T follicular helper cell (primary cell): Measurements from ENCODE around the gene HDHD2.

Experiments
- DNase-seq: peaks from one replicate; pipeline ENCODE4 v3.0.0-alpha.2; 2020; ENCODE audit warnings: low read depth

The HDHD2 gene

DNA sequence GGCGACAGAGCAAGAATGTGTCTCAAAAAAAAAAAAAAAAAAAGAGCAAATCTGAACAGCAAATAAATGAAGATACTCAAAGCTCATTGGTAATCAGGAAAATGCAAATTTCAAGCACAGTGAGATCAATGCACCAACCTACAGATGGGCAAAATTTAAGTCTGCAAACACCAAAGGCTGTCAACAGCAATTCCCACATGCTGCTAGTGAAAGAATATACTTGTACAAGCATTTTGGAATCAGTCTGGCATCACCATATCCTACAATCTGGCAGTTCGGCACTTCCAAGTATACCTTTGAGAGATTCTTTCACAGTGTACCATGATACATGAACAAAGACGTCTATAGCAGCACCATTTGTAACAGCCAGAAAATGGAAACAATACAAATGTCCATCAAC lies 4.1 kb downstream of the HDHD2 start:
- no peak for DNase-seq

DNA sequence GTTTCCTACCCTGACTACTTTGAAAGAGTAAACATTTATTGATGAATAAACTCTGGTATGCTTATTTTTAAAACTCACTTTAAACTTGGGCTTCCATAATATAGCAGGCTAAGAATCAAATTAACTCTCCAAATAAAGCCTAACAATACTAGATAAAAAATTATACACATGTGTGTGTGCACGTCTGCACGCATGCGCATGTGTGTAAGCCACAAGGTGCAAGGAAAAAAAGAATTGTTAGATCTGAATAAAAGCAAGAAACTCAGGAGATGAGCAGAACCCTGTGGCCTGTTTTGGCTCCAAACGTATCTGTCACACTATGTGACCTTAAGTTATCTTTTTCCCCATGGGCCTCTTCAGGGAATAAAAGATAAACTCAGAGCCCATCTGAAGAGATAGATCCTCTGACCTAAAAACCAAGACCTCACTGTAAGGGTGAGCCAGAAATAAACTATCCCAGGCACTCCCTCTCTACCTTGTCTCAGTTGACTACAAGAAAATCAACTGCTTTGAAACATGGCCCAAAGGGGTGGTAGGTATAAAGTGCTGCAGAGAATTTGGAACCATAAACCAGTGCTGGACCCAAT lies 6.3 kb downstream of the HDHD2 start:
- DNase-seq: no peak

DNA sequence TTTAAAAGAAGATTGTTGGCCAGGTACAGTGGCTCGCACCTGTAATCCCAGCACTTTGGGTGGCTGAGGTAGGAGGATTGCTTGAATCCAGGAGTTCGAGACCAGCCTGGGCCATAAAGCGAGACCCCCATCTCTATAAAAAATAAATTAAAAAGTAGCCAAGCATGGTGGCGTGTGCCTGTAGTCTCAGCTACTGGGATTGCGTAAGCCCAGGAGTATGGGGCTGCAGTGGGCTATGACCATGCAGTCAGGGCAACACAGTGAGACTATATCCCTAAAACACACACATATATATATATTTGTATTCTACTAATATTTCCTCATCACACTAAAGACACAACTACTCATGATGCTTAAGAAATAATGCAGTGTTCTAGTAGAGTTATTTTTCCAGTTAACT lies 7.1 kb downstream of the HDHD2 start:
- no peak for DNase-seq

DNA sequence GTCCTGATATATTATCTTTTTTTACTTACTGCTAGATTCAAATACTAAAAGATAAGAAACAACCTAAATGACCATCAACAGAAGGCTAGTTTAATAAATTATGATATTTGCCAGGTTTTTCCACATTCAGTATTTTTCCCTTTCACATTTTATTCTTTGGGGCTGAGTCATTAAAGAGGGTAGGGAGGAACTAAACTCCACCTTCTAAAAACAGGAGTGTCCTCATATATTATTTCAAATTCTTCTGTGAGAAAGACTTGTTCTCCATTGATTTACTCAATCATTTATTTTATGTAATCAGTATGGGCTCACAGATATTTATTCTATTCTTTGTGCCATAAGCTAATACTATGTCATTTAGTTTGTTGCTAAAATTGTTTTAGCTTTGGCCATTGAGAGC lies 9.0 kb downstream of the HDHD2 start:
- no peak for DNase-seq

DNA sequence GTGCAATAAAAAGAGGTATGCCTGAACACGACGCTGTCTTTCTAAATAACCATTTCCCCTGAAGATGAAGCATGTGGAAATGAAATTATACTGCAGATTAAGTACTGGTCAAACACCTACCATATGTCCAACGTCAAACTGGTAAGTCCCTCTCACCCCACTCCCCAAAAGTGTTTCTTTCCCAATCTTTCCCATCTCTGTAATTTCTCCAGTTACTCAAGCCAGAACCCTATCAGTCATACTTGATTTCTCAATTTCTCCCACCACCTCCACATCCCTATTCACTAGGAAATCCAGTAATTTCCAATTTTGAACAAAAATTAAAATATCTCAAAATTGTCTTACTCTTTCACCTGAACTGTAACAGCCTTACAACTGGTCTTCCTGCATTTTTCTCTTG lies 29.2 kb downstream of the HDHD2 start:
- DNase-seq: no peak

DNA sequence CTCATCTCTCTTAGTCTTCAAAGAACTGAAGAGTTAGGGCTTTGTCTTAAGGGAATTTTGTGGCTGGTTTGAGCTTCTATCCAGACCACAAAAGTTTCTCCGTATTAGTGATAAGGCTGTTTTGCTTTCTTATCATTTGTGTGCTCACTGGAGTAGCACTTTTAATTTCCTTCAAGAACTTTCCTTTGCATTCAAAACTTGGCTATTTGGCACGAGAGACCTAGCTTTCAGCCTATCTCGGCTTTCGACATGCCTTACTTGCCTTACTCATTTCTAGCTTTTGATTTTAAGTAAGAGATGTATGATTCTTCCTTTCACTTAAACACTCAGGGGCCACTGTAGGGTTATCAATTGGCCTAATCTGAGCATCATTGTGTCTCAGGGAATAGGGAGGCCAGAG lies 29.9 kb downstream of the HDHD2 start:
- no peak for DNase-seq

DNA sequence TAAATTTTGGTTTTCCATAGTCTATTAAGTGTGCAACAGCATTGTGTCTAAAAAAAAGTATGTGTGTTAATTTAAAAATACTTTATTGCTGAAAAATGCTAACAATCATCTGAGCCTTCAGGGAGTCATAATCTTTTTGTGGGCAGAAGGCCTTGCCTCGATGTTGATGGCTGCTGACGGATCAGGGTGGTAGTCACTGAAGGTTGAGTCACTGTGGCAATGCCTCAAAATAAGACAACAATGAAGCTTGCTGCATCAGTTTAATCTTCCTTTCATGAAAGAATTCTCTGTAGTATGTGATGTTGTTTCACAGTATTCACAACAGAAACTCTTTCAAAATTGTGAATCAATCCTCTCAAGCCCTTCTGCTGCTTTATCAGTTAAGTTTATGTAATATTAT lies 31.3 kb downstream of the HDHD2 start:
- no peak for DNase-seq

DNA sequence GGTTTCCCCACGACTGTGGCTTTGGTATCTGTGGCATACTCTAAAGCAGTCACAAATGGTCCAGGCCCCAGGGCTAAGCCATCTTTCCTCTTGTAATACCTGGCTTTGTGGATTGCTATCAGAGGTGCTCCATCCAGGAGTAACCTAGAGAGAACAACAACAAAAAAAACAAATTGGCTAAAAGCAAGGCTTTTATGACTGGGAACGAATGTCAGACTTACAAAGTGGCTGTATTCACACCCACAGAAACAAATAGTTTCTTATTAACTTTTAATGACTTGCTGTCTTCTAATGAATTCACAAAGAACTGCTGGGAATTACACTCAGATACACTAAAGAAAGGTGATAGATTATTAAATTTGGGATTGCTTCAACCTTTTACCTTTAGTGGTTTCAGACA lies 35.1 kb downstream of the HDHD2 start:
- no peak for DNase-seq

DNA sequence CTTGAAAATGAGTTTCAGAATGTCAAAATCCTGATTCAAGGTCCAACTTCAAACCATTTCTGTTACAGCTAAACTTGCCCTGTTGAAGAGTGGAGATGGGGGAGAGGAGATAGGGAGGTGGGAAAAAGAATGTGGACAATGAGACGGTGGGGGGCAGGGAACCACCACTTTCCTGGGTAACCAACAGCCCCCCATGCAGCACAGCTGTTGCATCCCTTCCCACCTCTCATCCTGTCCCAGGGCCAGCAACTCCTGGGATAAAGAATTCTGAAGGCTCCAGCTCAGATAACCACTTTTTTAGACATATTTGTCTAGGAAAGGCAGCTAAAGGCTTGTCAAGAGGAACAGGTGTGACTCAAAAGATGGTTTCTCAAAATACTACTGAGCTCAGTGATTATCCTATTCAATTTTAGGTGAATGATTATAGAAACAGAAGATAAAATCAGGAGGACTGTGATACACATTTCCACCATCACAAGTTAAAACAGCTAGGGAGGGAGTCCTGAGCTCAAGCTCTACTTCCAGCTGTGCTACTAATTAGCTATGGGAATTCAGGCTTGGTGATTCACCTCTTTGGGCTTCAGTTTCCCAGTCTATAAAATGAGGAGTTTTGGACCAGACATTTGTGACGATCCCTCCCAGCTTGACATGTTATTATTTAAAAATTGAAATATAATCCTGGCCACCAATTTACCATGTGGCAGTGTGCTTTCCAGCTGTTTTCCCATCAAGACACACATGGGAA lies 36.3 kb downstream of the HDHD2 start:
- DNase-seq: no peak

DNA sequence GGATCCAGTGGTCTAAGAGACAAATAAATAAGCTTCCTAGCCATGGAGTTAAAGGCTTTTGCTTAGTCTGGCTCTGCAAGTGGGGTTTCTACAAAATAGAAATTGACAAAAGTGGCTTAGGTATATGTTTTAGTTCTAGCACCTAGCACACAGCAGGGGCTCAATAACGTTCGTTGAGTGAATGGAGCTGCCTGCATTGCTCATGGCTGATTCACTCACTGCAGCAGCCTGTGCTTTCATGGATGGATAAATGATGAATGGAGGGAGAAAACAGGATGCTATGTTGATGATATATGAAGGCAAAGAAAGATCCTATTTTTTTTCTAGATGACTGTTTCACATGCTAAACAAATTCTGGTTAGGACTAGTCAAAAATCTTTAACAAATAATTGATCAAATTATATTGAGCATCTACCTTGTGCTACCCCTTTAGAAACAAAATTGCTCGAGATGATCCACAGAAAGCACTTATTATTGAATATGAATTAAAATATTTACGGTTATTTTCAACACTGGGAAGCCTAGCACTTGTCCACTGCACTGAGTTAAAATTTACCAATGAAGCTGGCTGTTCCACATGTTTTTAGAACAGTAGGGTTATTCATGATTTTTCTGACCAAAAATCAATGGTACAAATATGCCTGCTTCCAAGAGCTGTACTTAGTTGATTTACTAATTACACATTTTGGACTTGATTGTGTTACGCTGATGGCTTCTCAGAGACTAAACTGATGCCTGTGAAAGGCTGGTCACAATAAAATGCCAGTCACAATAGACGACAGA lies 39.6 kb downstream of the HDHD2 start:
- DNase-seq: no peak

DNA sequence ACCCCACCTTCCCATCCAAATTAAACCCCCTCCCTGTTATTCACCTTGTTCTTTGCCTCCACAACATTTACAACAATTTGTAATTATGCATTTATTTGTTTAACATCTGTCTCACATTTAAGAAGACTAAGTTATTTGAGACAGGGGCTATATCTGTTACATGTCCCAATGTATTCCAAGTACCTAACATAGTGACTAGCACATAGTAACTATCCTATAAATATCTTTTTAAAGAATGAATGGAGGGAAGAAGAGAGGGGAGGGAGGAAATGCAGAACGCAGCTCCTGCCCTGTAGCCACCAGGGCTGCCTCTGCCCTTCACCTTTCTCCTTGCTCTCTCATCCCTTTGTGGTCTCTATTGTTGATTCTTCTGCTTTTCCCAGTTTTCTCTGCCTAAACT lies 40.6 kb downstream of the HDHD2 start:
- no peak for DNase-seq

DNA sequence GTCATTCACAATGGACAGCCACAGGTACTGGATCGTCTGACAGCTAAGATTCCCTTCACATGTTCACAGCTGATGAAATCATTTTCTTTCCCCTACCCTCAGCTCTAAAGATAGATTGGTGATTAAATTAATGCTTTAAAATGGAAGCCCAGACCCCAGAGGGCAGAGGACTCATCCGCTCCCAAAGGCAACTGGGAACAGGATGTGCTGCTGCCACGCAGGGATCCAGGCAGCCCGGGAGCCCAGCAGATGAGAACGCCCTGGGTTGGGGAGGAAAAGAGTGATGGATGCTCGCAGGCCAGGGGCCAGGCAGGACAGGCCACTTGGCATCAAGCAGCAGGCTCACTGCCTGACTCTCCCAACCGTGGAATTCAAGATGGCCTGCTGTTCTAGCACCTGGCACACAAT lies 41.3 kb downstream of the HDHD2 start:
- DNase-seq: no peak

DNA sequence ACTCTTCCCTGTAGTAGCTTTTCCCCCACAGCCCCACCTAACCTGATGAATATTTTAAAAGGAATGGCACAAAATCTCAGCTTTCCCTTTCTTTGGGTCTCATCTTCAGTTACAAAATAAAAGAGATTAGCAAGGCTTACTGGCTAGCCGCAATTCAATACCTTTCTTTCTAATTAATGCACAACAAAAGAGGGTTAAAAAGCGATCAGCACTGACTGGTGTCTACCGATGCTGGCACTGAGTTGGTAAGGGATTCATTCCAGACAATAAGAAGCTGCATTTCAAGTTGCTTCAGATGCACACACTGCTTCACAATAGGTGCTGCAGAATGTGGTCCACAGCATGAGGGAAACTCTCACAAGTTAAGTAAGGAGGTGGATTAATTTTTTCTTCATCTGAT lies 41.9 kb downstream of the HDHD2 start:
- DNase-seq: no peak

DNA sequence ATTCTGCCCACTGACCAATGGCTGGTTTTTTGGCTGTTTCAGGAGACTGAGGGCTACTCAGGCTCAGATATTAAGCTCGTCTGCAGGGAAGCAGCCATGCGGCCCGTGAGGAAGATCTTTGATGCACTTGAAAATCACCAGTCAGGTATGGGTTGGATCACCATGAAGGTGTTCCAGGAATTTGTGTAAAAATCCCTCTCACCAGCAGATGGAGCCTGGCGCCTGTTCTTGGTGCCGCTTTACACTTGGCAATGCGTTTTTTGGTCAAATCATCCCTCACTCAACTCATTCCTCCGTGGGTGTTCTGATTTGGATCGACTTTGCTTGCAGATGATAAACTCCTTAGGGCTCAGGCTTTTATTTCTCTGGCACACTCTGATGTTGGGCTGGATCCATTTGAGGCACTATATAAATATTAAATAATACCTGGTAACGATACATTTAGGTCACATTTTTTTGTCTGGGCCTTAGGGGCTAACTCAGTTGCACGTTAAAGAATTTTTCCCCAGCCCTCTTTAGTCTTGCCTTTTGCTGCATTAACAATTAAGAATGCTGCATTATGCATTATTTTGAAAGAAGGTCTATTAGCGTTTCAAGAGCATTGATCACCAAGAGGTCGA lies 50.0 kb downstream of the HDHD2 start:
- peak; percentile 42 for DNase-seq

DNA sequence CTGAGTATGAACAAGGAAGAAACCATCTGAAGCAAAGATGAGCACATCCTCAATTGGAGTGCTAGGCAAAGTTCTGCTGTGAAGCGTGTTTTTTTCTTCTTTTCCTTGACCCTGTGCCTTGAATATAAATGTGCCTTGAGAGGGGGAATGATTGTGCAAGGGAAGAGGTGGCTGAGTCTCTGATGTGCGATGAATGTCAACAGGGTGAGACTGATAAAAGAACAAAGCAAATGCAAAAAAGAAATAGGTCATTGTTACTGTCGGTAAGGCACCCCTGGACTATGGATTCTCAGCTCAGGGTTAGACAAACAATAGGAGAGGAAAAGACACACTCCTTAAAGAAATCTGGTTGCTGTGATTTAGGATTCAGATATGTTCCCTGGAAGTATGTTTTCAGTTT lies 54.5 kb downstream of the HDHD2 start:
- DNase-seq: no peak

DNA sequence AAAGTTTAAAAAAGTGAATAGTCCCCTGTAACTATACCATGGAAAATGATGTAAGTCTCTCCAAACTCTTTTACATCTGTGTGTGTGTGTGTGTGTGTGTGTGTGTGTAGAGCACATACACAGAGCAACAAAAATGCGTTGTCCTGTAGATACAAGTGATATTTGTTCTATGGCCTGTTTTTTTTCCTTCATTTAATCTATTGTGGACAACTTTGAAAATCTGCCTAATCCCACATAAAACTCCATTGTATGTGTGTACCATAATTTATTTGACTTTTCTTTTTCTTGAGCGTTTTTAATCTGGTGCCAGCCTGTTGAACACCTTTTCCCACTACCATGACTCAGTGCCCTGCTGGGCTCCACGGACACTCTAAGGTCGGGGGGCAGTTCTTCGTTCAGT lies 62.6 kb downstream of the HDHD2 start:
- no peak for DNase-seq

DNA sequence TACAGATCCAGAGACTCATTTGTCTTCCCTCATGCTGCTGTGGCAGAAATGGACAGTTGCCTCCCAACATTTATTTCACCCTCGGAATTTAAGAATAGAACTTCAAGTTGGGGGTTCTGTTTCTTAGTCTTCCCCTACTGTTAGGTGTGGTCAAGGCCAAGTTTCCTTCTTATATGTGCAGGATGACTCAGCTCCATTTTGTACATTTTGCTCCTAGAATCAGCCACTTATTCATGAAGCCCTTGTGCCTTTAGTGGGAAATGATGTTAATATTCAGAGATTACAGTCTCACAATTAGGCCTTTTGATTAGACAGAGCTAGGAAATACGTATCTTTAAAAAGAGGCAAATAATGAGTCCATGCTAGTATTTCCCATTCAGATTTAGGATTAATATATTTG lies 68.7 kb downstream of the HDHD2 start:
- DNase-seq: no peak

DNA sequence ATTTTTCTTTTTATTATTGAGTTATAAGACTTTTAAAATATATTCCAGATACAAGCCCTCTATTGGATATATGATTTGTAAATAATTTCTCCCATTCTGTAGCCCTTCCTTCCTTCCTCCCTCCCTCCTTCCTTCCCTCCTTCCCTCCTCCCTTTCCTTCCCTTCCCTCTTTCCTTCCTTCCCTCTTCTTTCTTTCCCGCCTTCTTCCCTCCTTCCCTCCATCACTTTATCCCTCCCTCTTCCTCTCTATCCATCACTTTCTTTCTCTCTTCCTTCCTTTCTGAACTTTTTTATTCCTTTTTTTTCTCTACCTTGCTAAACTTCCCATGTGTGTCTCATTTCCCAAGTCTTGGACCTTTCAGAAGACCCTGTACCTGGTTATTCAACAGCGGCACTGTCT lies 69.4 kb downstream of the HDHD2 start:
- no peak for DNase-seq

DNA sequence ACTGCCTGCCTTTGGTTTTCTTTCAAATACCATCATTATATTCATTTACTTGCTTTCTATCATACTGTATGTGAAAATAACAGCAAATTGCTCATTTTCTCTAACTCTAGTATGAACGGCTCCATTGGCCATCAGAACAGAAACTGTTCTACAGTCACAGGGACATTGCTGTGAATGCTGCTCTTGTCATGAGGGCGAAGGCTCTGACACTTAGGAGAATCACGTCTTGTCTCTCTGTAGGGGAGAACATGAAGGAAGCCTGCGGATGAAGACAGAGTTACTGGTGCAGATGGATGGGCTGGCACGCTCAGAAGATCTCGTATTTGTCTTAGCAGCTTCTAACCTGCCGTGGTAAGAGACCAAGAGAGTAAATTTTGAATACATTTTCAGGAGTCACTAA lies 73.2 kb downstream of the HDHD2 start:
- no peak for DNase-seq

DNA sequence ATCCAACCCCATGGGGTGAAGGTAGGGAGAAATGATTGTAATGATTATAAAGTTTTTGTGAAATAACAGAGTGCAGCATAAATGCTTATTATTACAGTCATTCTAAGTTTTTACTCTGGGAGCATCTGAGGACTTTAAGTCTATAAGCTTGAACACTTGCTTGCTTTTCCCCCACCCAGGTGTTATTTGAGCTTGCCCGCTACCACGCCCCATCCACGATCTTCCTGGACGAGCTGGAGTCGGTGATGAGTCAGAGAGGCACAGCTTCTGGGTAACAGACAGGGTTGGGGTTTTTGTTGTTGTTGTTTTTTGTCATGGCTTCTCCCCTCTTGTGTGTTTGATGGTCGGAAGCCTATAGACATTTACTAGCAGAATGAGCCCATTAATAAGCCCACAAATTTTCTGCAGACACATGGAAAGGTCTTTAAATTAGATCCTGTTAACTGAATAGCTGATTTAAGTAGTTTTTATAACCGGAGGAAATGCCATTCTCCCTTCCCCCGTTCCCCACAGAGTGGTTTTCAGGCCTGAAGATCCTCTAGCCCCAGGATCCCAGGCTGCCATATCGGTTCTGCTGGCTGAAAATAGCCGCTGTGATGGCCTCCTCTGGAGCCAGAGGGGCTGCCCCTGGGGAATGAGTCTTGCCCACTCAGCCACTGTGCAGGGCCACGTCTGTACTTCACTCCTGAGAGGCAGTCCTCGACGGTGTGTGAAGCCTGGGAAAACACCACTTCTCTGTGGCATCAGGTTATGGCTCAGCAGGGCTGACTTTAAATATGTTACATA lies 75.0 kb downstream of the HDHD2 start:
- DNase-seq: no peak

DNA sequence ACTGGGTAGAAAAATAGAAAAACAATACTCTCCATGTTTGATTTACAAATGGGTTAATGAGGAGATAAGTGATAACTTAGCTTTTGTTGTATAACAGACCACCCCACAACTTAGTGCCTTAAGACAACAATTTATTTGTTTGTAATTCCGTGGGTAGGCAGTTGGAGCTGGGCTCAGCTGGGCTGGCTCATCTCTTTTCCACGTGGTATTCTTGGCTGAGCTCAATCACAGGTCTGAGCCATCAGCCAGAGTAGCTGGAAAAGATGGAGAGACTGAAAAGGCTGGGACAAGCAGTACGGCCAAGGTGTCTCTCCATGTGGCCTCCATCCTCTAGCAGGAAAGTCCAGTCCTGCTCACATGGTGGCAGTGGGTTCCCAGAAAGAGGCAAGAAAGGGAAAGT lies 82.7 kb downstream of the HDHD2 start:
- DNase-seq: no peak

DNA sequence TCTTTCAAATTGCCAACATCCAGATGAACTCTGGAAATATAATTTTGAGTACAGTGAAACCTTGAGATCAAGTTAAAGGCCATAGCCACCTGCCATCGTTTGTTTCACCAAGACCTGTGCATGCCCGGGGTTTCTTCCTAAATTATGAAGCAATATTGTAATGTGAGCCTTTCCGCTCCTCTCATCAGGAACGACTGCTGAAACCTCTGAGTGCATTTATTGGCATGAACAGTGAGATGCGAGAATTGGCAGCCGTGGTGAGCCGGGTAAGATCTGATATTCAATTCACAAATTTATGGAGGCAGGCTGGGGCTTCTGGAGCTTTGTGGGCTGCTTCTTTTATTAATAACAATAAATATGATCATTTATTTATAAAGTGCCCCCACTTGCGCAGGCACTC lies 87.2 kb downstream of the HDHD2 start:
- DNase-seq: no peak
